HG03439 (cell line): ENCODE data around the gene TPRX2.
"Not testable (repeated sequence)": the region's sequence is repeated elsewhere in the genome, so short reads cannot be mapped to it uniquely, and the experiment has no call there.

Experiments
- ATAC-seq: cut with Tn5 transposase; IDR thresholded peaks from one replicate; pipeline ENCODE4 v1.9.1; 2021; ENCODE audit warnings: mild to moderate bottlenecking, moderate library complexity; ENCODE audit not compliant: unreplicated experiment

The TPRX2 gene

DNA sequence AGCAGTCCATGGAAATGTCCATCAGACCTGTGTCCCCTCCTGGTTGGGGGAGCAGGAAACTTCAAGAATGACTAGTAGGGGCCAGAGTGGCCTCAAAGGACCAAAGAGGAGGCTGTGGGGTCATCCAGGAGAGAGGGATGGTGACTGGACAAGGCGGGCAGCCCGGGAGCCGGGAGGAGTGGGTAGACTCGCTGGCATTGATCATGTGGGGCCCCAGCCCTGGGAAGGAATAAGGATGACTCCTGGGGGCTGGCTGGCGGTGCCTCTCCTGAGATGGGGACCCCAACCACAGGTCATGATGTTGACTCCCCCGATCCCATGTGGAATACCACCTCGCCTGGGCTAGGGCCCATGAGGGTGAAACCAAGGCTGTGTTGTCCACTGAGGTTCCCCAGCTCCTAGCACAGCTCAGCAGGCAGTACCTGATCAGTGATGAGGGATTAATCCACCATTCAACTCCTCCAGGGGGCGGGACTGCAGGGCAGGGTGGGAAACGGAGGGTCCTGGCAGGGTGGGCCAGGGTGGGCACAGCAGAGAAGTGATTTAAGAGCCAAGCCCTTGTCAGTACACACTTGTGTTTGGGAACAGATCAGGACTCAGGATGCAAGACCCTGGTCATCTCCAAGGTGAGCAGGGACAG, at the start of gene TPRX2:
TSS of gene TPRX2 (plus strand) at position 590 of the 640 bp plus-strand sequence. CDS start at position 602, 12 bp downstream.
- ATAC-seq = not testable (repeated sequence)

- ATAC-seq = no peak
These were observed 45.6 kb upstream of the TPRX2 start for GRCh38 chr19:47813304-47813994.

DNA sequence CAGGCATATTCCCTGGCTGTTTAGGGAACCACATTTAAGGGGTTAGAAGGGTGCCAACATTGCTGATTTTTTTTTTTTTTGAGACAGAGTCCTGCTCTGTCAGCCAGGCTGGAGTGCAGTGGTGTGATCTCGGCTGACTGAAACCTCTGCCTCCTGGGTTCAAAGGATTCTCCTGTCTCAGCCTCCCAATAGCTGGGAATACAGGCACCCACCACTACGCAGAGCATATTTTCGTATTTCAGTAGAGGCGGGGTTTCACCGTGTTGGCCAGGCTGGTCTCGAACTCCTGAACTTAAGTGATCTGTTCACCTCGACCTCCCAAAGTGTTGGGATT, 45.1 kb upstream of the TPRX2 start:
- no peak for ATAC-seq

DNA sequence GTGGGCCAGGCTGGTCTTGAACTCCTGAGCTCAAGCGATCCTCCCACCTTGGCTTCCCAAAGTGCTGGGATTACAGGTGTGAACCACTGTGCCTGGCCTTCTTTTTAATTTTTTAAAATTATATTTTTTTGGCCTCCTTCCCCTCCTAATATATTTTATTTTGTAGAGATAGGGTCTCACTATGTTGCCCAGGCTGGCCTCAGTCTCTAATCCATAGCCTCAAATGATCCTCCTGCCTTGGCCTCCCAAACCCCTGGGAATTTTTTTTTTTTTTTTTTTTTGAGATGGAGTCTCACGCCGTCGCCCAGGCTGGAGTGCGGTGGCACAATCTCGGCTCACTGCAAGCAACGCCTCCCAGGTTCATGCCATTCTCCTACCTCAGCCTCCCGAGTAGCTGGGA, 42.8 kb upstream of the TPRX2 start:
- ATAC-seq = not testable (repeated sequence)

DNA sequence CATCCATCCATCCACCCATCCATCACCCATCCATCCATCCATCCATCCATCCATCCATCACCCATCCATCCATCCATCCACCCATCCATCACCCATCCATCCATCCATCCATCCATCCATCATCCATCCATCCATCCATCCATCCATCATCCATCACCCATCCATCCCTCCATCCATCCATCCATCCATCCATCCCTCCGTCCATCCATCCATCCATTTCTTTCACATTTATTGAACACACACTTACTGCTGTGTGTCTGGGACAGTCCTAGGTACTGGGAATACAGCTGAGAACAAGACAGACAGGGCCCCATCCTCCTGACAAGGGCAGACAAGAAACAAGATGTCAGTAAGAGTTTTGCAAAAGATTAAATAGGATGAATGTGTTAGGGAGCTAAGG, 40.8 kb upstream of the TPRX2 start:
- not testable (repeated sequence) for ATAC-seq

DNA sequence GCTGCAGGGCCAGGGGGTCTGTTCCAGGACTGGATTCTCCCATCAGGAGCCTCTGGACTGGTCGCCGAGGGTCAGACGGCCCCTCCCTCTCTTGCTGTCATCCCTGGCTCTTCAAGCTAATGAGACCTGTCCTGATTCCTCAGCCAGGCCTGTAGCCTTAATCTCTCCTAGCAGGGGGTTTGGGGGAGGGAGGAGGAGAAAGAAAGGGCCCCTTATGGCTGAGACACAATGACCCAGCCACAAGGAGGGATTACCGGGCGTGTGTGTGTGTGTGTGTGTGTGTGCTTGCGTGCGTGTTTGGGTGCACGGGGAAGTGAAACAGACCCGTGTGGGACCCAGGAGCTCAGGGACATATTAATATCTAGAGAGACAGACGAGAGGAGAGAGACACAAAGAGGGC, 39.2 kb upstream of the TPRX2 start:
- no peak for ATAC-seq

- ATAC-seq = no peak
These were observed 38.6 kb upstream of the TPRX2 start for GRCh38 chr19:47820410-47820809.

- ATAC-seq = no peak
These were observed 37.5 kb upstream of the TPRX2 start, which contains the start of gene CRX for GRCh38 chr19:47821460-47822020. Gene CRX (plus strand): TSS chr19:47821937. CDS start chr19:47834444, 12,507 bp downstream.

DNA sequence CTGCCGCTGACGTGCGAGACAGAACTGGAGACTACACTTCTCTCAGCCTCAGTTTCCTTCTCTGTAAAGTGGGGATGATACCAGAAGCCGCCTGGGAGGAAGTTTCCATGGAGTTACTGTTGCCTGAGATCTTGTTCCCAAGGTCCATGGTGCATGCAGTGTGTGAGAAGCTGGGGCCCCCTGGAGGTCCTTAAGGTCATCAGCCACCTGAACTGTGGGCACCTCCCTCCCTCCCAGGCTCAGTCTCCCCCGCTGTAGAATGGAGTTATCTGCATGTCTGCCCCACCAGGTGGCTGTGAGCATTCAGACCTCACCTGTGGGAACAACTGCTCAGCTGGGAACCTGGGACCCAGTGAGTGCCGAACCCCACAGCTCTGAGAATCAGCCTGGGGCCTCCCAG, 34.6 kb upstream of the TPRX2 start:
- ATAC-seq = no peak

DNA sequence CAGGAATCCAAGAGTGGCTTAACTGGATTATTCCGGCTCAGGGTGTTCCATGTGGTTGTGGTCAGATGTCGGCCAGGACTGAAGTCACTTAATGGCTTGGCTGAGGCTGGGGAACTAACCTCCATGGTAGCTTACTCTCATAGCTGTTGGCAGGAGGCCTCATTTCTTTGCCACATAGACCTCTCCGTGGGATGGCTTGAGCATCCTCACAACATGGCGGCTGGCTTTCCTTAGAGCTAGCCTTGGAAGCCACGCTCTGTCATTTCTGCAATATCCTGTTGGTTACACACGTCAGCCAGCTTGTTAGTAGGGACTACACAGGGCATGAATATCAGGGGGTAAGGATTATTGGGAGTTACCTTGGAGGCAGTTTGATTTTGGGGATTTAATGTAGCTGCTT, 32.2 kb upstream of the TPRX2 start:
- no peak for ATAC-seq

DNA sequence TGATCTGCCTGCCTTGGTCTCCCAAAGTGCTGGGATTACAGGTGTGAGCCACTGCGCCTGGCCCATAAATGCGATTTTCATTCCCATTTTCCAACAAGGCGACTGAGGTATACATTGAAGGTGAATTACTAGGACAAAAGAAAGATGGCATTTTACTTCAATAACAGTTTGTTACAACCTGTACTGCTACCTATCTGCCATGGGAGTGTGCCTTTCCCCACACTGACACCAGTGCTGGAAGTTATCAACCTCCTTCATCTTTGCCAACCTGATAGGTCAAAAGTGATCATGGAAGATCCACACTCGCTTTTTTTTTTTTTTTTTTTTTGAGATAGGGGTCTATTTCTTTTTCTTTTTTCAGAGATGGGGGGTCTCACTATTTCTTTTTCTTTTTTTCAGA, 26.3 kb upstream of the TPRX2 start:
- no peak for ATAC-seq

DNA sequence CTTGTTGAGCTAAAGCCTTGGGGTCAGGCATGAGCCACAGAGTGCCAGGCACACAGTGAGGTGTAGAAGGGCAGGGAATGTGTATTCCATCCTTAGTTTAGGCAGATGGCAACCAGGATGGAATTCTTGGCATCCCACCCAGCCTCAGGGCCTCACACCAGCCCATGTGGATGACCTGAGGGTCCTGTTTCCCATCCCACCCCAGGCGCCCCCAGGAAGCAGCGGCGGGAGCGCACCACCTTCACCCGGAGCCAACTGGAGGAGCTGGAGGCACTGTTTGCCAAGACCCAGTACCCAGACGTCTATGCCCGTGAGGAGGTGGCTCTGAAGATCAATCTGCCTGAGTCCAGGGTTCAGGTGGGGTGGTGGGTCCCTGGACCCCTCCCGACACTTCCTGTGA, 23.0 kb upstream of the TPRX2 start:
- ATAC-seq = no peak

- no peak for ATAC-seq
These were observed 19.6 kb upstream of the TPRX2 start for GRCh38 chr19:47839411-47839810.

- no peak for ATAC-seq
These were observed 19.1 kb upstream of the TPRX2 start for GRCh38 chr19:47839913-47840312.

- ATAC-seq = no peak
These were observed 16.1 kb upstream of the TPRX2 start for GRCh38 chr19:47842941-47843340.

GRCh38 chr19:47848425-47848822, 10.6 kb upstream of the TPRX2 start:
- ATAC-seq = no peak

- ATAC-seq = no peak
These were observed 10.1 kb upstream of the TPRX2 start for GRCh38 chr19:47848823-47849473.

DNA sequence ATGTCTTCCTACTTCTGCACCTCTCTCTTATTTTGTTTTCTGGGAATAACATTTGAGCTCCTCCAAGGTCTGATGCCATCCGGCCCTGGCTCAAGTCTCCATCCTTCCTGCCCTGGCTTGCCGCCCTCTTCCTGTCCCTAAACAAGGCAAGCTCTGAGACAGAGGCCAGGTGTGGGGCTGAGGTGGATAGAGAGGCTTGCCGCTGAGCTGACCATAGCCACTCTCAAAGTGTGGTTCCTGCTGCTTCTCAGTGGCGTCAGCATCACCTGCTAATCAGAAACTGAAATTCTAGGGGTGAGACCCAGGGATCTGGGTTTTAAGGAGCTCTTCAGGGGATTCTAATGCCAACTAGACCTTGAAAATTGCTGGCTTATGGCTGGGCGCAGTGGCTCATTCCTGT, 6.0 kb upstream of the TPRX2 start:
- ATAC-seq = no peak

GRCh38 chr19:47854459-47854858, 4.6 kb upstream of the TPRX2 start:
- ATAC-seq = no peak

- not testable (repeated sequence) for ATAC-seq
These were observed 804 bp upstream of the TPRX2 start for GRCh38 chr19:47858231-47858630.

DNA sequence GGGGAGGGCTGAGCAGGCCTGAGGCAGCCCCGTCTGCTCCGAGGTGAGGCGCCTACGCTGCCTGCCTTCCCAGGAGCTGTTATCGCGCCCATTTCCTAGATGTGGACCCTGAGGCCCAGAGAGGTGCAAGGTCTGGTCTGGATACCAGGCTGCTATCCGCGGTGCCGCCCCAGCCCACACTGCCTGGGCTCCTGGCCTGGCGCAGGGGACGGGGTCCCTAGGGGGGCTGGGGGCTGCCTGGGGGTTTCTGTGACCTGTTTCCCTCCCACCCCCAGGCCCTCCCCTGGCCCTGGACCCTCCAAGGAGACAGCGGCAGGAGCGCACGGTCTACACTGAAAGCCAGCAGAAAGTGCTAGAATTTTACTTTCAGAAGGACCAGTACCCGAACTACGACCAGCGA, 803 bp downstream of the TPRX2 start:
- ATAC-seq = not testable (repeated sequence)
